SU-DHL-6 (cell line): ENCODE results near the gene KIAA2012.

ENCODE experiments used
- H2AFZ ChIP-seq: fragments of 200-600 bp; sonication (generic); 2 replicates; pipeline ENCODE4 v1.6.1; 2014; ENCODE audit warnings: low read depth, mild to moderate bottlenecking, moderate library complexity, mixed read lengths, antibody characterized with exemption, low read length; ENCODE audit not compliant: severe bottlenecking
- H3F3A ChIP-seq: fragments of 200-600 bp; shearing (Covaris generic); 2 replicates; pipeline ENCODE4 v1.6.0; 2016; ENCODE audit warnings: antibody characterized with exemption, mild to moderate bottlenecking; ENCODE audit not compliant: insufficient read depth
- H3K27ac ChIP-seq: fragments of 200-600 bp; sonication (generic); 2 replicates; pipeline ENCODE4 v1.5.1; 2016; ENCODE audit warnings: low read depth, mild to moderate bottlenecking, low read length, moderate library complexity, mixed read lengths
- H3K27me3 ChIP-seq: fragments of 200-600 bp; sonication (generic), shearing (Covaris generic); 2 replicates; pipeline ENCODE4 v1.6.0; 2014; ENCODE audit warnings: mild to moderate bottlenecking, low read length
- H3K36me3 ChIP-seq: fragments of 200-600 bp; sonication (generic); 2 replicates; pipeline ENCODE4 v1.6.1; 2014; ENCODE audit warnings: mild to moderate bottlenecking, low read length, mixed read lengths
- H3K4me2 ChIP-seq: fragments of 300-600, 200-600 bp; shearing (Covaris generic), sonication (generic); 2 replicates; pipeline ENCODE4 v1.6.0; 2014; ENCODE audit warnings: low read length, low read depth, mild to moderate bottlenecking; ENCODE audit not compliant: poor library complexity, severe bottlenecking
- H3K4me3 ChIP-seq: fragments of 200-600 bp; sonication (generic); 2 replicates; pipeline ENCODE4 v1.5.1; 2014; ENCODE audit warnings: antibody characterized with exemption, low read length, mild to moderate bottlenecking, mixed read lengths; ENCODE audit not compliant: insufficient read depth, poor library complexity, severe bottlenecking
- H3K79me2 ChIP-seq: fragments of 200-600 bp; sonication (generic); 2 replicates; pipeline ENCODE4 v1.6.1; 2014; ENCODE audit warnings: mild to moderate bottlenecking, low read length, moderate library complexity; ENCODE audit not compliant: insufficient read depth
- H3K9ac ChIP-seq: fragments of 200-600 bp; sonication (generic); 2 replicates; pipeline ENCODE4 v1.7.0; 2014; ENCODE audit warnings: mild to moderate bottlenecking, low read length
- H3K9me2 ChIP-seq: fragments of 200-600 bp; sonication (generic); replicated peaks from 2 replicates; pipeline ENCODE4 v1.6.1; 2014; ENCODE audit warnings: low read length; ENCODE audit not compliant: insufficient read depth
- H3K9me3 ChIP-seq: fragments of 200-600 bp; sonication (generic); 2 replicates; pipeline ENCODE4 v1.6.1; 2014; ENCODE audit warnings: low read length, mixed read lengths; ENCODE audit not compliant: insufficient read depth
- H4K20me1 ChIP-seq: fragments of 200-600 bp; sonication (generic); 2 replicates; pipeline ENCODE4 v1.6.1; 2014; ENCODE audit warnings: low read depth, mild to moderate bottlenecking, antibody characterized with exemption, low read length, moderate library complexity, mixed read lengths
- CTCF ChIP-seq: fragments of 200-600 bp; sonication (generic); IDR thresholded peaks from one replicate; pipeline ENCODE4 v1.5.1; 2017; ENCODE audit warnings: antibody characterized with exemption, mild to moderate bottlenecking, low read length, moderate library complexity; ENCODE audit not compliant: insufficient read depth, poor library complexity, severe bottlenecking
- EZH2phosphoT487 ChIP-seq: fragments of 200-600 bp; sonication (generic), shearing (Covaris generic); conservative IDR thresholded peaks from 2 replicates; pipeline ENCODE4 v1.6.1; 2018; ENCODE audit warnings: mild to moderate bottlenecking, antibody characterized with exemption, low read length, moderate library complexity, mixed read lengths

KIAA2012 gene

GRCh38 chr2:202084265-202084664, 11.2 kb downstream of the KIAA2012 start:
- no peaks in the 10 kb centered on the region for H3F3A ChIP-seq
- H3K4me3 ChIP-seq, result no peak overlapping the region
- no peaks in the 10 kb centered on the region for H4K20me1 ChIP-seq
- no peaks in the 10 kb centered on the region for H3K36me3 ChIP-seq
- no peak overlapping the region for H3K4me2 ChIP-seq
- H3K9me2 ChIP-seq, result no peaks in the 10 kb centered on the region
- no peak overlapping the region for H3K9ac ChIP-seq
- TF ChIP-seq CTCF (no peak), EZH2phosphoT487 (no peak)
- H3K27me3 ChIP-seq, result no peaks in the 10 kb centered on the region
- no peak overlapping the region for H3K27ac ChIP-seq
- H3K79me2 ChIP-seq, result no peaks in the 10 kb centered on the region
- H2AFZ ChIP-seq, result no peak overlapping the region
- no peaks in the 10 kb centered on the region for H3K9me3 ChIP-seq

GRCh38 chr2:202088777-202089176, 15.7 kb downstream of the KIAA2012 start:
- Histone ChIP-seq H2AFZ (no peak overlapping the region), H3K4me3 (no peak overlapping the region), H3K9me2 (no peaks in the 10 kb centered on the region), H3K27me3 (no peaks in the 10 kb centered on the region), H4K20me1 (no peaks in the 10 kb centered on the region), H3K27ac (no peak overlapping the region), H3K9ac (no peak overlapping the region), H3K36me3 (no peaks in the 10 kb centered on the region), H3F3A (no peaks in the 10 kb centered on the region), H3K9me3 (no peaks in the 10 kb centered on the region), H3K79me2 (no peaks in the 10 kb centered on the region), H3K4me2 (no peak overlapping the region)
- TF ChIP-seq EZH2phosphoT487 (no peak), CTCF (no peak)

- Histone ChIP-seq H3K27me3 (no peaks in the 10 kb centered on the region), H4K20me1 (no peaks in the 10 kb centered on the region), H3K79me2 (no peaks in the 10 kb centered on the region), H3F3A (no peaks in the 10 kb centered on the region), H3K9ac (no peak overlapping the region), H3K4me3 (no peak overlapping the region), H3K9me2 (no peaks in the 10 kb centered on the region), H2AFZ (no peak overlapping the region), H3K36me3 (no peaks in the 10 kb centered on the region), H3K9me3 (no peaks in the 10 kb centered on the region), H3K4me2 (no peak overlapping the region), H3K27ac (no peak overlapping the region)
- TF ChIP-seq CTCF, result no peak
- no peak for TF ChIP-seq EZH2phosphoT487
Observed at GRCh38 chr2:202090530-202090929, 17.5 kb downstream of the KIAA2012 start.
